Thyroid gland (tissue), 4 donors: ENCODE data around the gene PRRT3. TPM values are rescaled to one million over a fixed set of nuclear protein-coding genes. Genes with fewer than 3 reads are reported as not detected.

Experiments used
- DNase-seq, 2 donors: peaks; one replicate each; pipeline ENCODE4 v3.0.0-alpha.2; 2019
- H3K27ac ChIP-seq, 3 donors: fragments of 200-600 bp; sonication (generic); 1 replicate in 2 of 3; 2 replicates in 1 of 3; pipeline ENCODE4 v1.5.1; 2016 to 2019; ENCODE audit warnings: mild to moderate bottlenecking in 1 of 3, moderate library complexity in 1 of 3
- H3K27me3 ChIP-seq: fragments of 200-600 bp; sonication (generic); one replicate; pipeline ENCODE4 v1.5.1; 2019
- H3K36me3 ChIP-seq, 2 donors: fragments of 200-600 bp; sonication (generic); one replicate each; pipeline ENCODE4 v1.5.1; 2016 to 2019
- H3K4me1 ChIP-seq, 2 donors: fragments of 200-600 bp; sonication (generic); one replicate each; pipeline ENCODE4 v1.5.1; 2017 to 2019
- H3K4me3 ChIP-seq, 3 donors: fragments of 200-600 bp; sonication (generic); replicated peaks in 1 of 3; 1 replicate in 2 of 3; 2 replicates in 1 of 3; pipeline ENCODE4 v1.5.1; 2016; ENCODE audit warnings: mild to moderate bottlenecking in 1 of 3
- H3K9me3 ChIP-seq: fragments of 200-600 bp; sonication (generic); one replicate; pipeline ENCODE4 v1.5.1; 2017
- POLR2A ChIP-seq, 2 donors: fragments of 450-650 bp; IDR thresholded peaks; one replicate each; pipeline ENCODE4 v1.6.1; 2017; ENCODE audit warnings: antibody characterized with exemption in 2 of 2, mild to moderate bottlenecking in 2 of 2, moderate library complexity in 1 of 2
- WGBS, 2 donors: methylation state at CpG; one replicate each; pipeline ENCODE4 v1.1.5; 2017; 5-methylcytosine and 5-hydroxymethylcytosine counted together
- intact Hi-C: fragments of 100-400 bp; cut with DNase I; formaldehyde crosslinking; loops from one replicate; pipeline ENCODE4 v1.15.1; 2023
- total RNA-seq, 4 donors: library from RNA; depleted of rRNA; stranded (reverse); fragments of >200 nt; gene quantifications; one replicate each; pipeline ENCODE4 v1.2.3, GENCODE V29; 2016
- TF ChIP-seq, protein P1 (sequence below), 6 experiments: fragments of 200-600 bp in 3 of 6; fragments of 450-650 bp in 3 of 6; sonication (generic) in 3 of 6; IDR thresholded peaks; one replicate each; pipeline ENCODE4 v1.5.1; 2016 to 2019; ENCODE audit warnings: antibody characterized with exemption in 6 of 6, mild to moderate bottlenecking in 2 of 6, inconsistent platforms in 1 of 6, moderate library complexity in 1 of 6

PRRT3 gene
- total RNA-seq, 4 donors from 2014 or later = 2.8 to 8.5 (median 6.6) TPM

DNA sequence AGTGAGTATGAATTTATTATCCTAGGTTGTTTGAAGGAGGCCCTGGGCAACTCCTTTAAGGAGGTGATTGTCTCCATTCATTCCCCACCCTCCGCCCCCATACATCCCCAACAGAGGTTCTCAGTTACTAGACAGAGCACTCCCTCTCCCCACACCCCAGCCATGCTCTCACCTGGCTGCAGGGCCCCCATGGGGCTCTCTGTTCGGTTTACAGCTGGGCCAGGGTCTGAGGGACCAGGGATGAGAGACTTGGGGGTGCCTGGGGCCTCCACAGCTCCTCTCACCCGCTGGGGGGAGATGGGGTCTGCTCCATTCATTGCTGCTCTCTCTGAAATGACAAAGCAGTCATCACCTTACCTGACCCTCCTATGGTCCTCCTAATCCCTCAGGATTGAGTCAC, 3.6 kb downstream of the PRRT3 start:
- TF ChIP-seq, protein P1, sequence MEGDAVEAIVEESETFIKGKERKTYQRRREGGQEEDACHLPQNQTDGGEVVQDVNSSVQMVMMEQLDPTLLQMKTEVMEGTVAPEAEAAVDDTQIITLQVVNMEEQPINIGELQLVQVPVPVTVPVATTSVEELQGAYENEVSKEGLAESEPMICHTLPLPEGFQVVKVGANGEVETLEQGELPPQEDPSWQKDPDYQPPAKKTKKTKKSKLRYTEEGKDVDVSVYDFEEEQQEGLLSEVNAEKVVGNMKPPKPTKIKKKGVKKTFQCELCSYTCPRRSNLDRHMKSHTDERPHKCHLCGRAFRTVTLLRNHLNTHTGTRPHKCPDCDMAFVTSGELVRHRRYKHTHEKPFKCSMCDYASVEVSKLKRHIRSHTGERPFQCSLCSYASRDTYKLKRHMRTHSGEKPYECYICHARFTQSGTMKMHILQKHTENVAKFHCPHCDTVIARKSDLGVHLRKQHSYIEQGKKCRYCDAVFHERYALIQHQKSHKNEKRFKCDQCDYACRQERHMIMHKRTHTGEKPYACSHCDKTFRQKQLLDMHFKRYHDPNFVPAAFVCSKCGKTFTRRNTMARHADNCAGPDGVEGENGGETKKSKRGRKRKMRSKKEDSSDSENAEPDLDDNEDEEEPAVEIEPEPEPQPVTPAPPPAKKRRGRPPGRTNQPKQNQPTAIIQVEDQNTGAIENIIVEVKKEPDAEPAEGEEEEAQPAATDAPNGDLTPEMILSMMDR (IDR thresholded peaks at IDR 0.05) = no peak
- TF ChIP-seq POLR2A (IDR thresholded peaks at IDR 0.05) = no peak
- WGBS, 2 donors = 73 to 98% methylated on average over 3 of the region's 3 CpGs
- no peaks in the 10 kb centered on the region for H3K36me3 ChIP-seq
- DNase-seq = no peak
- no peak overlapping the region for H3K4me3 ChIP-seq
- peaks cover 17 to 23% of the 10 kb centered on the region in 2 donors for H3K4me1 ChIP-seq
- no peak overlapping the region for H3K27ac ChIP-seq
- H3K27me3 ChIP-seq = no peaks in the 10 kb centered on the region
- no peaks in the 10 kb centered on the region for H3K9me3 ChIP-seq
- intact Hi-C loops = loop anchor here (10.0 kb wide), 1 partner anchor 76 kb away; the partner anchor contains the start of gene FANCD2

DNA sequence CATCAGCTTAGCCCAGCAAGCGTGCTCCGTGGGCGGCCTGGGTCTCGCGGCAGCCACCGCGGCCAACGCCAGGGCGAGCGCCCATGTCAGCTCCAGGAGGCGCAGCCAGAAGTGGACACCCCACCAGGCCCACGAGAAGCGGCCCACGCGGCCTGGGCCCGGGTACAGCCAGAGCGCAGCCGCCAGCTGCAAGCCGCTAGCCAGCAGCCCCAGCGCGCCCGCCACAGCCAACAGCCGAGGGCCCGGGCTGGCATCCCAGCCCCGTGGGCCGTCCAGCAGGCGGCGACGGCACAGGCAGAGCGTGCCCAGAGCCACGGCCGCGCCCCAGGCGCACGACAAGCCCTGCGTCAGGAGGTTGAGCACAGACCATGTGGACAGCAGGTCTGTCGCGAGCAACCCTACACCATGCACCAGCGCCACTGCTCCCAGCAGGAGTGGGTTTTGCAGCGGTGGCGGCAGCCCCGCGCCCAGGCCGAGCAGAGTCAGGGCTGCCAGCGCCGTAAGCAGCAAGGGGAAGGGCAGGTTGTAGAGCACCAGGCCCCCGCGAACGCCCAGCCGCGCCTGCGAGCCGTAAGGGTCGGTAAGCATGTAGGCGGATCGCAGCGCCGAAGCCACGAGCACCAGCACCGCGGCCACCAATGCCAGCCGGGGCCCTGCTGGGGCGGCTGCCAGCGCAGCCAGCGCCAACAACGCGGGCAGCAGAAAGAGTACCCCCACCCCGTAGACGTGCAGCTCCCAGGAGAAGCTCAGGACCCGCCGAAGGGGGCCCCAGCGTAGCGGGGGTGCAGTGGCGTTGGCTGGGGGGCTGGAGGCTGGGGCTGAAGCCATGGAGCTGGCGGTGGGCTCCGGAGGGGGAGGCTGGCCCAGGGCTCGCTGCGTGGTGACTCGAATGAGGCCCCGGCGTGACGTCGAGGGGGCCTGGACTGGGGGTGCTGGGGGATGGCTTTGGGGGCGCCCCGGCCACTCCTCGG, 4.9 kb downstream of the PRRT3 start:
- Histone ChIP-seq H3K4me1 (peaks cover 17 to 23% of the 10 kb centered on the region in 2 donors), H3K9me3 (no peaks in the 10 kb centered on the region), H3K27me3 (no peaks in the 10 kb centered on the region), H3K4me3 (peak overlapping the region; percentile 36 to 71 (median 68)), H3K36me3 (peaks cover 0 to 3% of the 10 kb centered on the region in 2 donors), H3K27ac (peak overlapping the region; percentile 59 to 90 (median 70))
- peak; percentile 86 for DNase-seq
- intact Hi-C loops = loop anchor here (10.0 kb wide), 1 partner anchor 77 kb away; the partner anchor contains the start of gene FANCD2
- TF ChIP-seq POLR2A (IDR thresholded peaks at IDR 0.05) = peak in 1 of 2 donors; percentile 32
- TF ChIP-seq, protein P1 (IDR thresholded peaks at IDR 0.05) = peak; percentile 20 to 77 (median 63)
- 73% methylated on average over 12 of the region's 86 CpGs; no CpG with 5 or more reads in 1 of the 2 donors for WGBS, 2 donors

DNA sequence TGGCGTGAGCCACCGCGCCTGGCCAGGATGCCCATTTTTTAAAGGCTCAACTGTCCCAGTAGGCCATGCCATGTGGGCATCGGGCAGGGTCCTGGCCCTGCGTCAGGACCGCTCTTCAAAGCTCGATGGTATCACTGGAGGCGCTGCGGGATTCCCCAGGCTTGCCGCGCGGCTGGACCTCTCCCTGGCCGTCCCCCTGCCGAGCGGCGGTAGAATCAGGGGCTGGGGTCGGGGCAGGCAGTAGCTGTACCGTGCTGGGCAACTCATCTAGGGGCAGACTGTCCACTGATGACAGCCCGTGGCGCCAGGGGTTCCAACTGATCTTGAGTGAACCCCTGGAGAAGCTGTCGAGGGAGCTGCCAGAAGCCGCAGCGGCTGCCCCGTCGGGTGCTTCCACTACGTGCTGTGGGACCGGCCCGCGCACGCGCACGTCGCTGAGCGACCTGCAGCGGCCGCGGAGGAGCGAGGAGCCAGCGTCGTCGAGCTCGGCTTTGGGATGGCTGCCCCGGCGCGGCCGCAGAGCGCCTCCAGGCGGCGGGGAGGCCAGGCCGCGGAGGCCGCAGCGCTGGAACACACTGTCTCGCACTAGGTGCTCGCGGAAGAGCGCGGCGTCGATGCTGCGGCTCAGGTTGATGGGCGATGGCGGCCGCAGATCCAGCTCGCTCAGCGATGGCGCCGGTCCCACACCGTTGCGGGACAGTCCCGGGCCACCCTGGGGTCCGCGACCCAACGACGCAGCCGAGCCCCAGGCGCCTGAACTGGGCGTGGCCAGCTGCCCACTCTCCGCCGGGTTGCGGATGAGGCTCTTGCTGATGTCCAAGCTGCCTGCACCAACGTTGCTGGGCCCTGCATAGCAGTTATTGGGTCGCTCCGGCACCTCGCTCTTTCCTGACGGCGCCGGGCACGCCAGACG, 5.8 kb downstream of the PRRT3 start:
- TF ChIP-seq POLR2A (IDR thresholded peaks at IDR 0.05) = peak in 1 of 2 donors; percentile 72
- TF ChIP-seq, protein P1 (IDR thresholded peaks at IDR 0.05) = peak in 5 of 6 experiments; percentile 18 to 86 (median 74)
- Histone ChIP-seq H3K9me3 (no peaks in the 10 kb centered on the region), H3K4me1 (peaks cover 12 to 17% of the 10 kb centered on the region in 2 donors), H3K27me3 (no peaks in the 10 kb centered on the region), H3K36me3 (peaks cover 2 to 5% of the 10 kb centered on the region in 2 donors), H3K27ac (peak overlapping the region; percentile 70 to 90 (median 77)), H3K4me3 (peak overlapping the region; percentile 36 to 71 (median 68))
- intact Hi-C loops = loop anchor here (10.0 kb wide), 1 partner anchor 78 kb away; the partner anchor contains the start of gene FANCD2
- WGBS, 2 donors = 5 to 24% methylated on average over 4 to 32 of the region's 90 CpGs
- DNase-seq = peak; percentile 91 to 92

DNA sequence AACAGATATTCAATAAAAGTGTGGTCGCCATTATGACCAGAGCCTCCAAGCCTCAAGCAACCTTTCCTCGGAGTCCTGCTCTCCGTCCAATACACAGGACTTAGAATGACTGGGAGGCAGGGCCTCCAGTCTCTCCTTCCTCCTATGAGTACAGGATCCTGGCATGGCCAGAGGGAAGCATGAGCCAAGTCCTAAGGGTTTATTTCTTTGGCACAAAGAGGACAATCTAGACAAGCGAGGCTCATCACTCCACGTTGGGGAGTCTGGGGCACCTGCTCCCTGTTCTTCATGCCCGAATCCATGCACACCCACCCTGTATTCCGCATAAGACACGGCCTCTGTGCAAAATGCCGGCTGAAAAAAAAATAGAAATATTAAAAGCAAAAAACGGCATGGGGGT, 6.8 kb downstream of the PRRT3 start:
- Histone ChIP-seq H3K9me3 (no peaks in the 10 kb centered on the region), H3K36me3 (peaks cover 8 to 13% of the 10 kb centered on the region in 2 donors), H3K27me3 (no peaks in the 10 kb centered on the region), H3K27ac (no peak overlapping the region), H3K4me3 (no peak overlapping the region), H3K4me1 (peaks cover 11 to 14% of the 10 kb centered on the region in 2 donors)
- no peak for DNase-seq
- intact Hi-C loops = loop anchor here (10.0 kb wide), 1 partner anchor 79 kb away; the partner anchor contains the start of gene FANCD2
- no peak for TF ChIP-seq POLR2A (IDR thresholded peaks at IDR 0.05)
- TF ChIP-seq, protein P1 (IDR thresholded peaks at IDR 0.05) = no peak
- WGBS, 2 donors = 83 to 86% methylated on average over 10 of the region's 10 CpGs
